ENCODE results near the gene OPCML.

DNA sequence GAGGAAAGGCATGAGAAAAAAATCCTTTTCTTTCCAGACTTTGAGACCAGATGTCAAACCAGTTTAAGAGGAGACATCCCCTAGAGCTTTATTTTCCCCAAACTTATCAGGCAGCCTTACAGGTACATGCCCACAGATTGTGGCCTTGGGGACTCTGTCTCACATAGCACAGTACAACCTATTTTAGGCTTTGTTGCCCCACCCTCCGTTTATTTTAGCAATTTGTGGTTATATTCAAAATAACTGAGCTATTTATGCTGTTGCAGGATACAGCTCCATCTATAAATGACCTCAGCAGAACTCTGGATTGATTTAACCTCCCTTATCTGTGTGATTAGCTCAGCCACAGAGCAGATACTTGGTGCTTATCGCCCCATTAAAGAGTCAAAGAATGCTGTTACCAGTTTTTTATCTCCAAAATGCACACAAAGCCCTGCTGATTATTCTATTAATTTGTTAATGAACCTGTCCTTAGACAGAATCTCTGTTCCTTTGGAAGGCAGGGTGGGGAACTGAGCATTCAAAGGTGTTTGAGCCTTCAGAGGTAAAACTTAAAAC is 525.2 kb downstream of the OPCML start:
- TF ChIP-seq, protein P1, sequence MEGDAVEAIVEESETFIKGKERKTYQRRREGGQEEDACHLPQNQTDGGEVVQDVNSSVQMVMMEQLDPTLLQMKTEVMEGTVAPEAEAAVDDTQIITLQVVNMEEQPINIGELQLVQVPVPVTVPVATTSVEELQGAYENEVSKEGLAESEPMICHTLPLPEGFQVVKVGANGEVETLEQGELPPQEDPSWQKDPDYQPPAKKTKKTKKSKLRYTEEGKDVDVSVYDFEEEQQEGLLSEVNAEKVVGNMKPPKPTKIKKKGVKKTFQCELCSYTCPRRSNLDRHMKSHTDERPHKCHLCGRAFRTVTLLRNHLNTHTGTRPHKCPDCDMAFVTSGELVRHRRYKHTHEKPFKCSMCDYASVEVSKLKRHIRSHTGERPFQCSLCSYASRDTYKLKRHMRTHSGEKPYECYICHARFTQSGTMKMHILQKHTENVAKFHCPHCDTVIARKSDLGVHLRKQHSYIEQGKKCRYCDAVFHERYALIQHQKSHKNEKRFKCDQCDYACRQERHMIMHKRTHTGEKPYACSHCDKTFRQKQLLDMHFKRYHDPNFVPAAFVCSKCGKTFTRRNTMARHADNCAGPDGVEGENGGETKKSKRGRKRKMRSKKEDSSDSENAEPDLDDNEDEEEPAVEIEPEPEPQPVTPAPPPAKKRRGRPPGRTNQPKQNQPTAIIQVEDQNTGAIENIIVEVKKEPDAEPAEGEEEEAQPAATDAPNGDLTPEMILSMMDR (IDR thresholded peaks at IDR 0.05) = no peak
- TF ChIP-seq POLR2A (IDR thresholded peaks at IDR 0.05) = no peak
- TF ChIP-seq POLR2AphosphoS5 (IDR thresholded peaks at IDR 0.05) = no peak

Data from prostate gland (tissue), 2 donors.